ENCODE data around the gene CCNB2.
"Not testable (repeated sequence)": the region's sequence is repeated elsewhere in the genome, so short reads cannot be mapped to it uniquely, and the experiment has no call there.

Gene CCNB2

GRCh38 chr15:59131969-59132562 lies 27.1 kb downstream of the CCNB2 start:
- FAIRE-seq (no peak), DNase-seq (ENCODE audit: insufficient read length, low spot score) (no peak)

- FAIRE-seq (no peak), DNase-seq (ENCODE audit: insufficient read length, low spot score) (no peak)
Measured at GRCh38 chr15:59133929-59134427, 29.0 kb downstream of the CCNB2 start.

DNA sequence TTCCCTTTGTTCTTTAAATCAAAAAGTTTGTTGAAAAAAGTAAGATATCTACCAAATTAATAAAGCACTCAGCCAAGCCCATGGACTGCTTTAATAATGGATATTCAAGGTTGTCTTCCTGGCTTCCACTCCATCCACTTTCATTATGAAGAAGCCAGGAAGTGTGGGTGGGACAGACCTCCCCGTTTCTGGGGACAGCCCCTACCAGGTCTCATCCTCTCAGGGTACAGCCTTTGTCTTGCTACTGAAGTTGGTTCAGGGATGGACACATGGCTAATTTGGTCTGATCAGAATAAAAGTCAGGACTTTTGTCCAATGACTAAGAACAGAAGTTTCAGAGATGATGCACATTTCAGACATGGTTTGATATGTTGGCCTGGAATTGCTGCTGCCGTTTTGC lies 32.6 kb downstream of the CCNB2 start:
- DNase-seq (ENCODE audit: insufficient read length, low spot score), result no peak
- FAIRE-seq, result peak; percentile 64

GRCh38 chr15:59138243-59138642 lies 33.3 kb downstream of the CCNB2 start:
- DNase-seq (ENCODE audit: insufficient read length, low spot score), result peak; percentile 75
- peak; percentile 89 for FAIRE-seq

DNA sequence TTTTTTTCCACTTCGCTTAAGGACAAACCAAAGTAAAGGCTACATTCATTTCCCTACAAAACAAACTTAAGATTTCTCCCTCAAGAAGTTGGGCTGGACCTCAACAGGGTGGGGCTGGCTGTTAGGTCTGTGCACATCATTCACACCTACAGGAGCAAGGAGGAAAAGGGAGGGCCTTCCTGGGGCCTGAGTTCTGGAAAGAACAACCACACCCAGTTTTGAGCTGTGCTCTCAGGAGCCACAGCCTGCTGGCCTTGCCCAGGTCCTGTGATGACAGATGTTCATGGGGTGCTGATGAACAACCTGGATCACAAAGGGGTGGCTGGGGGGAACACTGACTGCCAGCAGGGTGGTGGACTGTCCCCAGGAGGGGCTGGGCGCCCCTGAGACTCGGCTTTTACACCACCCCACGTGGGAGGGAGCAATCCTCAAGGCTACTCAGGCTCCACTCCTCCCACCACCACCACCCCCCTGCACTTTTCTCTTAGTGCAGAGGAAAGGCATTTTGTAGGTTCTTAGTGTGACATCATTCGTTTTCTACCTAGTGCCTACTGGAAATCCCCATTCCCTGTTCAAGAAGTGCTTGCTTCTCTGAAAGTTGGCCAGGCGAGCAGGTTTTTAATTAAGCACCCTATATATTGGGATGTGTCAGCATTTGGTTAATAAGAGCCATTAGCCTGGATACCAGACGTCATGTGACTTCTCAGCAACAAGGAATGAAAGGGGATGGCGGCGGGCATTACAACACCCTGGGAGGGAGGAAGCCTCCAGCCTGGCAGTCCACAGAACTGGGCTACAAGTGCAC lies 35.7 kb downstream of the CCNB2 start:
- FAIRE-seq (no peak), DNase-seq (ENCODE audit: insufficient read length, low spot score) (no peak)

DNA sequence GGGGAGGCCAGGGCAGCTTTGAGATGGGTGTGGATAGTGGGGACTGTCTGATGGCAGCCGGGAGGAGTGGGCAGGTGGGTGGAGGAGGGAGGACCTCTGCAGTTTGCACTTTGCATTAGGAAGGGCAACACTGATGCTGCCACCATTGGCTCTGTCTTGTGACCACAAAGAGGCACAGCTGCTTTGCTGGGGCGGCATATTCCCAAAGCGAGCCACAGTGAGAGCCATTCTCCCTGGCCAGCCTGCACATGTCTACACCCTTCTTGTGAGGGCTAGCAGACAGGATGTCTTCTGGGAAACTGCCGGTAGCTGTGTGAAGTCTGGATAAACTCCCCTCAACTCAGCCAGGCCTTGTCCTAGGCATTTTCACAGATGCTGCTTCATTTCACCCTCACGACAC lies 38.3 kb downstream of the CCNB2 start:
- FAIRE-seq (no peak), DNase-seq (ENCODE audit: insufficient read length, low spot score) (no peak)

- FAIRE-seq, result not testable (repeated sequence)
Measured at GRCh38 chr15:59144594-59144993, 39.6 kb downstream of the CCNB2 start.

DNA sequence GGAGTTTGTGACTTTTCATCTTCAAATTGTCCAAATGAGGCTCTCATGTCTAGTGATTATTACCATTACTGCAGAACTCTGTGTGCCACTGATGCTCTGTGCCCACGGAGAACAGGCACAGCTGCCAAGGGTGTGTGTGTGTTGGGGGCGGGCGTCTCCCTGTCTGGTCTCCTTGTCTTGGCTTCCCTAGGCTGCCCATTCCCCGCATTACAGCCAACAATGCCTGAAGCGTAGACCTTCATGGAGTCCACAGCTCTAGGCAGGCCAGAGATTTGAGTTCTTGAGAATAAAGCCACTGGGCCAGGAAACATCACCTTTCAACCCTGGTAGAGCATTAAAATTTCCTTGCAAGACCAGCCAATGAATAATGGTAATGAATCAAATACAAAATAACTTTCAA lies 42.7 kb downstream of the CCNB2 start:
- DNase-seq (ENCODE audit: insufficient read length, low spot score) (no peak), FAIRE-seq (no peak)

More at GRCh38 chr15:59144594-59144993, 39.6 kb downstream of the CCNB2 start:
- not testable (repeated sequence) for DNase-seq (ENCODE audit: insufficient read length, low spot score)

GRCh38 chr15:59148153-59148833 lies 43.3 kb downstream of the CCNB2 start:
- DNase-seq (ENCODE audit: insufficient read length, low spot score) (no peak), FAIRE-seq (no peak)

DNA sequence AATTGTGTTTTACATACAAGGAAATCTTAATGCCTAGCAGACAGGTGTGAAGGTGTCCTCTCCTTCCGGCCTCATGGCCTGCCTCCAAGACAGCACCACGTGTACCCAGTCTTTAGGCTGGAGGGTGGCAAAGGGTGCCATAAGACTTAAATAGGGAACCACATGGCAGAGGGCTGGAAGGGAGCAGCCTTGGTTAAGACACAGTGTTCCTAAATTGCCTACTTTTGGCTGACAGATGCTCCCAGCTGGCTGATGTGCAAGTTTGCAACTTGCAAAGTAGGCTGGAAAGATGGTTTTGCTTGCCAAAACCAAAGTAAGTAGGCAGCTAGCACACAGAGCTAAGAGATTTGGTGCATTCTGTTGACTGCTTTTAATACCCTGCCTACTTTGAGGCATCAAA lies 45.2 kb downstream of the CCNB2 start:
- DNase-seq (ENCODE audit: insufficient read length, low spot score) (no peak), FAIRE-seq (no peak)

- DNase-seq (ENCODE audit: insufficient read length, low spot score) (no peak), FAIRE-seq (no peak)
Measured at GRCh38 chr15:59152694-59153450, 47.9 kb downstream of the CCNB2 start.

DNA sequence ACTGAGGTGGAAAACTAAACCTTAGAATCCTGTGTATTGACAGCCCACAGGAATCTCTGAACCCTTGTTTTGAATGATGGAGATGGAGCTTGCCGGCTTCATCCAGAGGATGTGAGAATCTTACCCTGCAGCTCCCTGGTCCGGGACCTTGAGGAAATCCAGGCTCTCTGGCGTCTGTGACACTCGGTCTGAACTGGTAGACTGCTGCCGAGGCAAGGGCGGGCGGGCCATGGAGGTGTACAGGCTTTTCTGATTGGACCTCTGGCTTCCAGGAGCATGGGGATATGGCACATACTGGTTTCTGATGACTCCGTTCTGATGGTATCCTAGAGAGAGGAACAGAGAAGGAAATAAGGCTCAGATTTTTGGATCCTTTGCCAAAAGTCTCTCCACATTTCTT lies 48.5 kb downstream of the CCNB2 start:
- DNase-seq (ENCODE audit: insufficient read length, low spot score), result no peak
- FAIRE-seq, result no peak

GRCh38 chr15:59154243-59154642 lies 49.3 kb downstream of the CCNB2 start:
- DNase-seq (ENCODE audit: insufficient read length, low spot score), result no peak
- no peak for FAIRE-seq

DNA sequence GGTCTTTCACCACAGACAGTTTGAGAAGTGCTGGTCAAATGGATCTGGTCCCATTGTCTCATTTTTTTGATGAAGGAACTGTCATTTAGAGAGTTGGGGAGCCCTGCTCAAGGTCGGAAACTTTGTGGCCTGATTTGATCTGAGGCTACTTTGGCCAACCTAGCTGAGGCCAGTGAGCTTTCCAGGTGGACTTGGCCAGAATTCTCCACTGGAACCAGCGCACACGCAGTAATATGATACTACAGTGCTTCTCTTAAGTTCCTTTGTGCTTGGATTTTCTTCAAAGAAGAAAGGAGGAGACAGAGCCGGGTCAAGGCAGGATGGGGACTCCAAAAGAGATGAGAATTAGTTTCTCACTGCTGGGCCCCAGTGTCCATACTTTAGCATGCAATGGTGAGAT lies 50.5 kb downstream of the CCNB2 start:
- no peak for FAIRE-seq
- no peak for DNase-seq (ENCODE audit: insufficient read length, low spot score)

- FAIRE-seq, result no peak
- no peak for DNase-seq (ENCODE audit: insufficient read length, low spot score)
Measured at GRCh38 chr15:59157396-59157795, 52.5 kb downstream of the CCNB2 start.

DNA sequence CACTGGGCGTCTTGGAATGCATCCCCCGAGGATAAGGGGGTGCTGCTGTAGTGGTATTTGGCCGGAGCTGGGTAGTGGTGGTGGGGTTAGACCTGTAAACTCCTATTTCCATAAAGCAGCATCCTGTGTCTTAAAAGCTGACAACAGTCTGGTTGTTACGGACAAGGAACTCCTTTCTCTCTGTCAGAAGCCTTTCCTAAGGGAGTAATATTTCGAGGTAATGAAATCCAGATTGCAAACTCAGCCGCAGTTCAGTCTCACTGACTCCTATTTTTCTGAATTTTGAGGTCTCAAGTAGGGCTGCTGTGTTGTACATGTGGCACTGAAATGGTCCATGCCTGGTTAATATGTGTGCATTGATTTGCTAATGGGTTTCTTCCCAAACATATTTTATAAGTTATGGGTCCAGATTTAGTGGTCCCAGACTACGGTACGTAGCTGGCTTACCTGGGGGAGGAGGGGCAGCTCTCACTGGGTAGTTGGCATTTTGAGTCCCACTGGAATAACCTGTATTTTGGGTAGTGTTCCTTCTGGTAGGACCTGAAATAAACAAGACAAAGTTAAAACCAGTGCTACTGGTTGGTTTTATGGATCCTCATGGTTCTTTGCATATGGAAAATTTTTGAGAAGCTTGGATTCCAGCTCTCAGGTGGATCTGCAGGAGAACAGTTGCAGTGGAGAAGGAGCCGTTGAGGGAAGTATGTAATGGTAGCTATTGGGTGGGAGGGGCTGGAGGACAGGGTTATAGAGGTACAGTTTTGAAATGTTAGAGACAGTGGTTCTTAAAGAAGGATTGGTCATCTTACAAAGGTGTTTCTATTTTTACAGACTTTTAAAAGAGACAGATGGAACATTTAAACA lies 53.1 kb downstream of the CCNB2 start:
- DNase-seq (ENCODE audit: insufficient read length, low spot score) (no peak), FAIRE-seq (no peak)

DNA sequence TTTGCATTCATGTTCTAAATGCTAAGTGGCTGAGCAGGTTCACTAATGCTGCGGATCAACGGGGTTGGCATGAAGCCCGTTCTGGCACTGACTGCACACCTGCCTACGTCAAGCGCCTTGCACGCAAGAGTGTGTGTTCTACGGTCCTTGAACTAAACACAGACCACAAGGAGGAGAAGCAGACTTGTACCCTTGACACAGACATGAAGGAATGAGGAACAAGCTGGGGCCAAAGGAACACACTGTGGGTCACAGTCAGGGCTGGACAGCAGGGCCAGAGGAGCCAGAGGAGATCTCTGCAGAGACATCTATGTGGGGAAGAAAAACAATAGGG lies 53.7 kb downstream of the CCNB2 start:
- FAIRE-seq, result no peak
- DNase-seq (ENCODE audit: insufficient read length, low spot score), result no peak

DNA sequence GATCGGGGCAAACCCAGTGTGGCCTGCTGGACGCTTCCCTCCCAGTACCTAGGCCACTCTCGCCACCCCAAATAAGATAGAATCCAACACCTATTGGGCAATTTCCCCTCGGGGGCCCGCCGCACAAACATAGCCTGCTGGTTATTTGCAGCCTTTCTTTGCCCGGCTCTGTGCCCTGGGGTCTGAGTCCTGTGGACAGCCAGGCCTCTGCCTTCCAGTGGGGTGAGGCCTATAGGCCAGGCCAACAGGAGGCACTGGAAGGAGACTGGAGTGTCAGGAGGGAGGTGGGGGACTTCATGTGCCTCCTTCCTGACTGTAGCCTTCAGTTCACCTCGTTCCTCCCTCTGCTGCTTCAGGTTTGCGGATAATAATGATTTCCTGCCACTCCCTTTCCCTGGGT lies 54.3 kb downstream of the CCNB2 start:
- FAIRE-seq, result no peak
- DNase-seq (ENCODE audit: insufficient read length, low spot score), result no peak

GRCh38 chr15:59160880-59161593 lies 56.1 kb downstream of the CCNB2 start:
- no peak for FAIRE-seq
- no peak for DNase-seq (ENCODE audit: insufficient read length, low spot score)

Data from GM19239 (cell line).